Vagina (tissue), 2 donors: ENCODE data around the gene SLC40A1.

Experiments
- POLR2A ChIP-seq, 2 donors: fragments of 450-650 bp; IDR thresholded peaks; one replicate each; pipeline ENCODE4 v1.6.1; 2017; ENCODE audit warnings: antibody characterized with exemption in 2 of 2, mild to moderate bottlenecking in 2 of 2, moderate library complexity in 2 of 2
- POLR2AphosphoS5 ChIP-seq, 2 donors: sonication (generic); formaldehyde crosslinking; IDR thresholded peaks; one replicate each; pipeline ENCODE4 v1.9.0; 2017; ENCODE audit warnings: antibody characterized with exemption in 2 of 2, mild to moderate bottlenecking in 2 of 2, low read depth in 1 of 2; ENCODE audit not compliant: insufficient read depth in 1 of 2
- TF ChIP-seq, protein P1 (sequence below), 3 experiments: fragments of 450-650 bp in 2 of 3; fragments of 200-600 bp in 1 of 3; sonication (generic) in 1 of 3; IDR thresholded peaks; one replicate each; pipeline ENCODE4 v1.5.1; 2017 to 2019; ENCODE audit warnings: antibody characterized with exemption in 3 of 3, mild to moderate bottlenecking in 2 of 3, moderate library complexity in 2 of 3

DNA sequence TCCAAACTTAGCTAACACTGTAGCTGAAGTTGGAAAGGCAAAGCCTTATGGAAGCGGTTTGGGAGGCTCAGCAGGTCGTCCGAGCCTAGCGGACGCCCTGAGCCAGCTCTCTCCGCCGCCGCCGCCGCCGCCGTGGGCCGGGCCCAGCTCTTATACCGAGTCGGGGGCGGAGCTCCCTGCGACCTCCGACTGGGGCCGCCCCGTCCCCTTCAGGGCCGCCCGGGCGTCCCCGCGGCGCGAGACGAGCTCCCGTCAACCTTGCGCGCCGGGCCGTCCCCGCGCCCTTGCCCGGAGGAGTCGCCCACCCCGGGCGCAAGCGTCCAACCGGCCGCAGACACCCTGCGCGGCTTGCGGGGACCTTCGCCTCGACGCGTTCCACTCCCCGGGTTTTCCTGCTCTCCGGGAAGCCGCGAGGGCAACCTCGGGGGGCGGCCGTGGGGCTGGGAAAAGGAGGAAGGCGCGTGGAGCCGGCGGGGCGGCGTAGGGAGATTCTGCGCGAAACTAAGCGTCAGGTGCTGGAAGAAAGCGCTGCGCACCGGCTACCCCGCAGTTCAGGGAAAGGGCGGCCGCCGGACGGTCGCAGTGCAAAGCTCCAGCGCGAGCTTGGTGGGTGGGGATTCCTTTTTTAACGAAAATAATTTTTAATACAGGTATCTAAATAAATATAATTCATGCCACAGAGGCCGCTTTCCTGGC is at the start of gene SLC40A1:
- TF ChIP-seq POLR2AphosphoS5 (IDR thresholded peaks at IDR 0.05; ENCODE audit: insufficient read depth in 1 of 2, low read depth in 1 of 2) (peak in 1 of 2 donors; percentile 88), POLR2A (IDR thresholded peaks at IDR 0.05) (peak in 1 of 2 donors; percentile 75)
- TF ChIP-seq, protein P1, sequence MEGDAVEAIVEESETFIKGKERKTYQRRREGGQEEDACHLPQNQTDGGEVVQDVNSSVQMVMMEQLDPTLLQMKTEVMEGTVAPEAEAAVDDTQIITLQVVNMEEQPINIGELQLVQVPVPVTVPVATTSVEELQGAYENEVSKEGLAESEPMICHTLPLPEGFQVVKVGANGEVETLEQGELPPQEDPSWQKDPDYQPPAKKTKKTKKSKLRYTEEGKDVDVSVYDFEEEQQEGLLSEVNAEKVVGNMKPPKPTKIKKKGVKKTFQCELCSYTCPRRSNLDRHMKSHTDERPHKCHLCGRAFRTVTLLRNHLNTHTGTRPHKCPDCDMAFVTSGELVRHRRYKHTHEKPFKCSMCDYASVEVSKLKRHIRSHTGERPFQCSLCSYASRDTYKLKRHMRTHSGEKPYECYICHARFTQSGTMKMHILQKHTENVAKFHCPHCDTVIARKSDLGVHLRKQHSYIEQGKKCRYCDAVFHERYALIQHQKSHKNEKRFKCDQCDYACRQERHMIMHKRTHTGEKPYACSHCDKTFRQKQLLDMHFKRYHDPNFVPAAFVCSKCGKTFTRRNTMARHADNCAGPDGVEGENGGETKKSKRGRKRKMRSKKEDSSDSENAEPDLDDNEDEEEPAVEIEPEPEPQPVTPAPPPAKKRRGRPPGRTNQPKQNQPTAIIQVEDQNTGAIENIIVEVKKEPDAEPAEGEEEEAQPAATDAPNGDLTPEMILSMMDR (IDR thresholded peaks at IDR 0.05) = no peak
